HG02623 (cell line): Measurements from ENCODE around the gene CCDC57.
A peak's percentile ranks its signal among the peaks of the same experiment; 100 is the strongest.
"Not testable (repeated sequence)": the region's sequence is repeated elsewhere in the genome, so short reads cannot be mapped to it uniquely, and the experiment has no call there.

Experiments used
- ATAC-seq: cut with Tn5 transposase; IDR thresholded peaks from one replicate; pipeline ENCODE4 v1.9.1; 2021; ENCODE audit warnings: moderate library complexity; ENCODE audit not compliant: unreplicated experiment

CCDC57 gene

GRCh38 chr17:82226146-82226808, 13.6 kb upstream of the CCDC57 start:
- no peak for ATAC-seq

- ATAC-seq = no peak
Observed at GRCh38 chr17:82225368-82226029, 12.9 kb upstream of the CCDC57 start.

GRCh38 chr17:82224666-82225065, 12.0 kb upstream of the CCDC57 start:
- no peak for ATAC-seq

- no peak for ATAC-seq
Observed at GRCh38 chr17:82223517-82223916, 10.9 kb upstream of the CCDC57 start.

GRCh38 chr17:82222816-82223215, 10.2 kb upstream of the CCDC57 start:
- ATAC-seq = no peak

- no peak for ATAC-seq
Observed at GRCh38 chr17:82221341-82221902, 8.8 kb upstream of the CCDC57 start.

GRCh38 chr17:82219753-82220709, 7.4 kb upstream of the CCDC57 start:
- ATAC-seq = no peak

GRCh38 chr17:82219083-82219482, 6.4 kb upstream of the CCDC57 start:
- no peak for ATAC-seq

- ATAC-seq = no peak
Observed at GRCh38 chr17:82218349-82219075, 5.9 kb upstream of the CCDC57 start.

- no peak for ATAC-seq
Observed at GRCh38 chr17:82217530-82218204, 5.0 kb upstream of the CCDC57 start.

- no peak for ATAC-seq
Observed at GRCh38 chr17:82217120-82217529, 4.5 kb upstream of the CCDC57 start.

- peak; percentile 33 for ATAC-seq
Observed at GRCh38 chr17:82216301-82217119, 3.9 kb upstream of the CCDC57 start.

GRCh38 chr17:82215972-82216300, 3.3 kb upstream of the CCDC57 start:
- ATAC-seq = no peak

GRCh38 chr17:82215095-82215971, 2.7 kb upstream of the CCDC57 start:
- no peak for ATAC-seq

- no peak for ATAC-seq
Observed at GRCh38 chr17:82214012-82214628, 1.5 kb upstream of the CCDC57 start.

- no peak for ATAC-seq
Observed at GRCh38 chr17:82213251-82214011, 789 bp upstream of the CCDC57 start.

- ATAC-seq = not testable (repeated sequence)
Observed at GRCh38 chr17:82210655-82211054, 2.0 kb downstream of the CCDC57 start.
